SH-SY5Y (cell line): ENCODE data around the gene P4HTM.

Experiments used
- GATA2 ChIP-seq: IDR thresholded peaks from 2 replicates; pipeline ENCODE4 v1.6.1; 2011; ENCODE audit warnings: mild to moderate bottlenecking, low read depth, low read length
- GATA3 ChIP-seq: IDR thresholded peaks from 2 replicates; pipeline ENCODE4 v1.6.1; 2011; ENCODE audit warnings: low read depth, mild to moderate bottlenecking, low read length, moderate library complexity

Gene P4HTM

GRCh38 chr3:49012441-49013017 is 22.5 kb downstream of the P4HTM start:
- no peak for TF ChIP-seq GATA3
- TF ChIP-seq GATA2: no peak

- no peak for TF ChIP-seq GATA3
- TF ChIP-seq GATA2: no peak
Observed at GRCh38 chr3:49013113-49013737, 23.2 kb downstream of the P4HTM start.

- no peak for TF ChIP-seq GATA2
Observed at GRCh38 chr3:49013738-49014660, 24.0 kb downstream of the P4HTM start.

- TF ChIP-seq GATA3: no peak
- no peak for TF ChIP-seq GATA2
Observed at GRCh38 chr3:49015072-49015471, 25.0 kb downstream of the P4HTM start.

GRCh38 chr3:49015765-49016164 is 25.7 kb downstream of the P4HTM start:
- no peak for TF ChIP-seq GATA3
- TF ChIP-seq GATA2: no peak

- TF ChIP-seq GATA2: no peak
- TF ChIP-seq GATA3: no peak
Observed at GRCh38 chr3:49016414-49017228, 26.6 kb downstream of the P4HTM start.

GRCh38 chr3:49017229-49017970 is 27.4 kb downstream of the P4HTM start:
- TF ChIP-seq GATA3 (no peak), GATA2 (no peak)

- TF ChIP-seq GATA3 (no peak), GATA2 (no peak)
Observed at GRCh38 chr3:49017971-49018706, 28.1 kb downstream of the P4HTM start, which contains the start of gene DALRD3. TSS of gene DALRD3 (minus strand) at chr3:49018580. CDS start at chr3:49018564, 16 bp downstream.

- no peak for TF ChIP-seq GATA2
- no peak for TF ChIP-seq GATA3
Observed at GRCh38 chr3:49018707-49019006, 28.6 kb downstream of the P4HTM start.

- TF ChIP-seq GATA3: no peak
- no peak for TF ChIP-seq GATA2
Observed at GRCh38 chr3:49019941-49020329, 29.9 kb downstream of the P4HTM start.

GRCh38 chr3:49020330-49021212 is 30.5 kb downstream of the P4HTM start:
- no peak for TF ChIP-seq GATA2
- TF ChIP-seq GATA3: no peak
